Measurements from ENCODE around the gene FGF3.

The FGF3 gene

GRCh38 chr11:69799582-69799981 is 19.6 kb downstream of the FGF3 start:
- H3K4me3 ChIP-seq (ENCODE audit: low read depth, low read length), result no peak overlapping the region
- TF ChIP-seq CTCF (IDR thresholded peaks at IDR 0.05; ENCODE audit: low read depth, low read length, missing control alignments), result no peak
- DNase-seq (ENCODE audit: low read depth), result no peak

- no peak for TF ChIP-seq CTCF (IDR thresholded peaks at IDR 0.05; ENCODE audit: low read depth, low read length, missing control alignments)
These were observed 20.1 kb downstream of the FGF3 start for GRCh38 chr11:69799097-69799496.

GRCh38 chr11:69797737-69798528 is 21.3 kb downstream of the FGF3 start:
- DNase-seq (ENCODE audit: low read depth), result no peak
- no peak for TF ChIP-seq CTCF (IDR thresholded peaks at IDR 0.05; ENCODE audit: low read depth, low read length, missing control alignments)
- no peak overlapping the region for H3K4me3 ChIP-seq (ENCODE audit: low read depth, low read length)

More at GRCh38 chr11:69799097-69799496, 20.1 kb downstream of the FGF3 start:
- DNase-seq (ENCODE audit: low read depth), result no peak
- no peak overlapping the region for H3K4me3 ChIP-seq (ENCODE audit: low read depth, low read length)

GRCh38 chr11:69797156-69797555 is 22.1 kb downstream of the FGF3 start:
- no peak overlapping the region for H3K4me3 ChIP-seq (ENCODE audit: low read depth, low read length)
- no peak for TF ChIP-seq CTCF (IDR thresholded peaks at IDR 0.05; ENCODE audit: low read depth, low read length, missing control alignments)
- DNase-seq (ENCODE audit: low read depth), result no peak

GRCh38 chr11:69796063-69796462 is 23.2 kb downstream of the FGF3 start:
- no peak overlapping the region for H3K4me3 ChIP-seq (ENCODE audit: low read depth, low read length)
- no peak for DNase-seq (ENCODE audit: low read depth)
- no peak for TF ChIP-seq CTCF (IDR thresholded peaks at IDR 0.05; ENCODE audit: low read depth, low read length, missing control alignments)

- no peak for TF ChIP-seq CTCF (IDR thresholded peaks at IDR 0.05; ENCODE audit: low read depth, low read length, missing control alignments)
- H3K4me3 ChIP-seq (ENCODE audit: low read depth, low read length), result no peak overlapping the region
- no peak for DNase-seq (ENCODE audit: low read depth)
These were observed 27.7 kb downstream of the FGF3 start for GRCh38 chr11:69791276-69792180.
